Neural cell (in vitro differentiated cells): ENCODE data around the gene RTL9. TPM values are rescaled to one million over a fixed set of nuclear protein-coding genes. Genes with fewer than 3 reads are reported as not detected.

Source experiments
- H2AFZ ChIP-seq: fragments of 200-600, 300-800 bp; sonication (generic), shearing (Covaris generic); 2 replicates; pipeline ENCODE4 v1.6.0; 2014; ENCODE audit warnings: low read depth, mild to moderate bottlenecking, antibody characterized with exemption, low read length, moderate library complexity
- H3F3A ChIP-seq: fragments of 200-600 bp; shearing (Covaris generic); 2 replicates; pipeline ENCODE4 v1.6.1; 2016; ENCODE audit warnings: mild to moderate bottlenecking, moderate library complexity, mixed read lengths, antibody characterized with exemption, low read length; ENCODE audit not compliant: insufficient read depth, poor library complexity, severe bottlenecking
- H3K27ac ChIP-seq: fragments of 200-600, 300-800 bp; sonication (generic), shearing (Covaris generic); 2 replicates; pipeline ENCODE4 v1.5.1; 2014; ENCODE audit warnings: mild to moderate bottlenecking, low read length, moderate library complexity
- H3K27me3 ChIP-seq: fragments of 300-800, 200-600 bp; sonication (generic), shearing (Covaris generic); 2 replicates; pipeline ENCODE4 v1.6.0; 2014; ENCODE audit warnings: mild to moderate bottlenecking, low read depth, low read length, moderate library complexity; ENCODE audit not compliant: insufficient read depth
- H3K36me3 ChIP-seq: fragments of 300-800, 200-600 bp; sonication (generic), shearing (Covaris generic); 2 replicates; pipeline ENCODE4 v1.5.1; 2014; ENCODE audit warnings: mild to moderate bottlenecking, antibody characterized with exemption, low read length, moderate library complexity; ENCODE audit not compliant: insufficient read depth
- H3K4me2 ChIP-seq: fragments of 300-800, 200-600 bp; sonication (generic), shearing (Covaris generic); 2 replicates; pipeline ENCODE4 v1.6.0; 2014; ENCODE audit warnings: mild to moderate bottlenecking, low read length
- H3K4me3 ChIP-seq: fragments of 300-800, 200-600 bp; sonication (generic), shearing (Covaris generic); 2 replicates; pipeline ENCODE4 v1.5.1; 2014; ENCODE audit warnings: mild to moderate bottlenecking, low read length, moderate library complexity
- H3K79me2 ChIP-seq: fragments of 200-600 bp; shearing (Covaris generic); replicated peaks from 2 replicates; pipeline ENCODE4 v1.6.0; 2014; ENCODE audit warnings: mild to moderate bottlenecking, low read length, moderate library complexity; ENCODE audit not compliant: insufficient read depth
- H3K9ac ChIP-seq: fragments of 300-800, 200-600 bp; sonication (generic), shearing (Covaris generic); 2 replicates; pipeline ENCODE4 v1.6.1; 2016; ENCODE audit warnings: mild to moderate bottlenecking, low read length, mixed read lengths
- H3K9me2 ChIP-seq: fragments of 200-600 bp; shearing (Covaris generic); 2 replicates; pipeline ENCODE4 v1.6.1; 2016; ENCODE audit warnings: mild to moderate bottlenecking, low read length, mixed read lengths; ENCODE audit not compliant: insufficient read depth
- H3K9me3 ChIP-seq: fragments of 200-600, 300-800 bp; sonication (generic), shearing (Covaris generic); 2 replicates; pipeline ENCODE4 v1.6.1; 2016; ENCODE audit warnings: mild to moderate bottlenecking, mixed run types, low read length, moderate library complexity, mixed read lengths
- H4K20me1 ChIP-seq: fragments of 200-600 bp; shearing (Covaris generic); 2 replicates; pipeline ENCODE4 v1.6.1; 2016; ENCODE audit warnings: mild to moderate bottlenecking, mixed run types; ENCODE audit not compliant: insufficient read depth
- EP300 ChIP-seq: fragments of 450-650 bp; conservative IDR thresholded peaks from 2 replicates; pipeline ENCODE4 v1.6.1; 2014; ENCODE audit warnings: antibody characterized with exemption, mild to moderate bottlenecking, moderate library complexity; ENCODE audit not compliant: poor library complexity, severe bottlenecking
- EZH2 ChIP-seq: fragments of 200-600, 300-800 bp; shearing (Covaris generic), sonication (generic); IDR thresholded peaks from 2 replicates; pipeline ENCODE4 v1.6.1; 2014; ENCODE audit warnings: antibody characterized with exemption, low read length, borderline replicate concordance, mild to moderate bottlenecking; ENCODE audit not compliant: insufficient read depth, poor library complexity, severe bottlenecking
- MXI1 ChIP-seq: fragments of 450-650 bp; conservative IDR thresholded peaks from 2 replicates; pipeline ENCODE4 v1.6.1; 2014; ENCODE audit warnings: antibody characterized with exemption, mild to moderate bottlenecking; ENCODE audit not compliant: poor library complexity, severe bottlenecking
- POLR2AphosphoS5 ChIP-seq: IDR thresholded peaks from 2 replicates; pipeline ENCODE4 v1.6.1; 2012
- RAD21 ChIP-seq: fragments of 450-650 bp; conservative IDR thresholded peaks from 2 replicates; pipeline ENCODE4 v1.6.1; 2014; ENCODE audit warnings: antibody characterized with exemption, mild to moderate bottlenecking, moderate library complexity
- SMC3 ChIP-seq: fragments of 450-650 bp; conservative IDR thresholded peaks from 2 replicates; pipeline ENCODE4 v1.6.1; 2014; ENCODE audit warnings: antibody characterized with exemption, mild to moderate bottlenecking, moderate library complexity; ENCODE audit not compliant: poor library complexity
- TAF1 ChIP-seq: IDR thresholded peaks from 2 replicates; pipeline ENCODE4 v1.6.1; 2012; ENCODE audit warnings: low read depth
- polyA plus RNA-seq: library from polyadenylated mRNA; depleted of rRNA; stranded (reverse); fragments of >200 nt; gene quantifications from 2 replicates; pipeline ENCODE4 v1.2.3, GENCODE V29; 2014
- TF ChIP-seq, protein P1 (sequence below): IDR thresholded peaks from 2 replicates; pipeline ENCODE4 v1.6.1; 2012; ENCODE audit warnings: borderline replicate concordance
- TF ChIP-seq, protein P2 (sequence below): fragments of 450-650 bp; IDR thresholded peaks from 2 replicates; pipeline ENCODE4 v1.5.1; 2014; ENCODE audit warnings: antibody characterized with exemption, mild to moderate bottlenecking, moderate library complexity; ENCODE audit not compliant: poor library complexity, severe bottlenecking

Gene RTL9
- polyA plus RNA-seq, 1 donor from 2014 or later: 0.58 TPM

DNA sequence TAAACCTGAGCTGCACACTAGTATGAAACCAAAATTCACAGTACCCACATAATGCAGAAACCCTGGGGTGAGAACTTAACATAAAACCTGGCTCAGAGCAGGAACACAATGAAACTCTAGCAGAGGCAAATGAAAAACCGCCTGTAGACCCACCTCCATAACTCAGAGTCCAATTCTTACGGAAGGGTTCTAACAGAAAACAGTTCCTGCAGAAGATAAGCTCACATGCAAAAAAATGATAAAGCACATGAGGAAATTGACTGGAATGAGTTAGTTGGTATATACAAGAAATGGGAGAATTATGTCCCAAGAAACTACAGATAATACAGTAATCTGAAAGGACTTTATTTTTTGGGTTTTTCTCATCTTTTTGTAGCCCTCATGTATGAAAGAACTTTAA lies 14.7 kb downstream of the RTL9 start:
- Histone ChIP-seq H3K27ac (no peak overlapping the region), H3K9ac (no peak overlapping the region), H3F3A (no peaks in the 10 kb centered on the region), H3K4me2 (no peak overlapping the region), H3K9me2 (no peaks in the 10 kb centered on the region), H4K20me1 (no peaks in the 10 kb centered on the region), H2AFZ (no peak overlapping the region), H3K4me3 (no peak overlapping the region), H3K27me3 (no peaks in the 10 kb centered on the region), H3K36me3 (no peaks in the 10 kb centered on the region), H3K9me3 (no peaks in the 10 kb centered on the region), H3K79me2 (no peaks in the 10 kb centered on the region)
- no peak for TF ChIP-seq TAF1
- no peak for TF ChIP-seq MXI1
- TF ChIP-seq SMC3: no peak
- TF ChIP-seq POLR2AphosphoS5: no peak
- TF ChIP-seq RAD21: no peak
- TF ChIP-seq EP300: no peak
- no peak for TF ChIP-seq EZH2
- TF ChIP-seq, protein P1, sequence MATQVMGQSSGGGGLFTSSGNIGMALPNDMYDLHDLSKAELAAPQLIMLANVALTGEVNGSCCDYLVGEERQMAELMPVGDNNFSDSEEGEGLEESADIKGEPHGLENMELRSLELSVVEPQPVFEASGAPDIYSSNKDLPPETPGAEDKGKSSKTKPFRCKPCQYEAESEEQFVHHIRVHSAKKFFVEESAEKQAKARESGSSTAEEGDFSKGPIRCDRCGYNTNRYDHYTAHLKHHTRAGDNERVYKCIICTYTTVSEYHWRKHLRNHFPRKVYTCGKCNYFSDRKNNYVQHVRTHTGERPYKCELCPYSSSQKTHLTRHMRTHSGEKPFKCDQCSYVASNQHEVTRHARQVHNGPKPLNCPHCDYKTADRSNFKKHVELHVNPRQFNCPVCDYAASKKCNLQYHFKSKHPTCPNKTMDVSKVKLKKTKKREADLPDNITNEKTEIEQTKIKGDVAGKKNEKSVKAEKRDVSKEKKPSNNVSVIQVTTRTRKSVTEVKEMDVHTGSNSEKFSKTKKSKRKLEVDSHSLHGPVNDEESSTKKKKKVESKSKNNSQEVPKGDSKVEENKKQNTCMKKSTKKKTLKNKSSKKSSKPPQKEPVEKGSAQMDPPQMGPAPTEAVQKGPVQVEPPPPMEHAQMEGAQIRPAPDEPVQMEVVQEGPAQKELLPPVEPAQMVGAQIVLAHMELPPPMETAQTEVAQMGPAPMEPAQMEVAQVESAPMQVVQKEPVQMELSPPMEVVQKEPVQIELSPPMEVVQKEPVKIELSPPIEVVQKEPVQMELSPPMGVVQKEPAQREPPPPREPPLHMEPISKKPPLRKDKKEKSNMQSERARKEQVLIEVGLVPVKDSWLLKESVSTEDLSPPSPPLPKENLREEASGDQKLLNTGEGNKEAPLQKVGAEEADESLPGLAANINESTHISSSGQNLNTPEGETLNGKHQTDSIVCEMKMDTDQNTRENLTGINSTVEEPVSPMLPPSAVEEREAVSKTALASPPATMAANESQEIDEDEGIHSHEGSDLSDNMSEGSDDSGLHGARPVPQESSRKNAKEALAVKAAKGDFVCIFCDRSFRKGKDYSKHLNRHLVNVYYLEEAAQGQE: no peak
- TF ChIP-seq, protein P2, sequence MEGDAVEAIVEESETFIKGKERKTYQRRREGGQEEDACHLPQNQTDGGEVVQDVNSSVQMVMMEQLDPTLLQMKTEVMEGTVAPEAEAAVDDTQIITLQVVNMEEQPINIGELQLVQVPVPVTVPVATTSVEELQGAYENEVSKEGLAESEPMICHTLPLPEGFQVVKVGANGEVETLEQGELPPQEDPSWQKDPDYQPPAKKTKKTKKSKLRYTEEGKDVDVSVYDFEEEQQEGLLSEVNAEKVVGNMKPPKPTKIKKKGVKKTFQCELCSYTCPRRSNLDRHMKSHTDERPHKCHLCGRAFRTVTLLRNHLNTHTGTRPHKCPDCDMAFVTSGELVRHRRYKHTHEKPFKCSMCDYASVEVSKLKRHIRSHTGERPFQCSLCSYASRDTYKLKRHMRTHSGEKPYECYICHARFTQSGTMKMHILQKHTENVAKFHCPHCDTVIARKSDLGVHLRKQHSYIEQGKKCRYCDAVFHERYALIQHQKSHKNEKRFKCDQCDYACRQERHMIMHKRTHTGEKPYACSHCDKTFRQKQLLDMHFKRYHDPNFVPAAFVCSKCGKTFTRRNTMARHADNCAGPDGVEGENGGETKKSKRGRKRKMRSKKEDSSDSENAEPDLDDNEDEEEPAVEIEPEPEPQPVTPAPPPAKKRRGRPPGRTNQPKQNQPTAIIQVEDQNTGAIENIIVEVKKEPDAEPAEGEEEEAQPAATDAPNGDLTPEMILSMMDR: no peak

DNA sequence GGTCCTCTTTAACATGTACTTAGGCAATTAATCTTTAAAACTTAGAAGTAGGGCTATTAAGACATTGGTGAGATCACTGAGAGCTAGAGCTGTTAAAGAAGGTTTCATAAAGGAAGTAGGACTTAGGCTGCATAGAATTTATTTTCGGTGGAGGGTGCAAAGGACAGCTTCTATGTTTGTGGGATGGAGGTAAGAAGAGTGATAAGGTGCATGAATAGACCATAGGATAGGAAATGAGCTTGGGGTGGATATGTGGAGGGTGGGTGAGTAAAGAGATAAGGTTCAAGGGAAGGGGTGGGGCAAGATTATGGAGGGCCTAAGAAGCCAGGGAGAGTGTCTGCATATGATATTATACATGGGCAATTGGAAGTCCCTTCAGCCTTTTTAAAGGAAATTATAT lies 15.9 kb downstream of the RTL9 start:
- TF ChIP-seq SMC3 (no peak), MXI1 (no peak), EZH2 (no peak), RAD21 (no peak), EP300 (no peak), TAF1 (no peak), POLR2AphosphoS5 (no peak)
- TF ChIP-seq, protein P1: no peak
- TF ChIP-seq, protein P2: no peak
- Histone ChIP-seq H2AFZ (no peak overlapping the region), H3F3A (no peaks in the 10 kb centered on the region), H3K27me3 (no peaks in the 10 kb centered on the region), H3K4me2 (no peak overlapping the region), H3K36me3 (no peaks in the 10 kb centered on the region), H3K9me2 (no peaks in the 10 kb centered on the region), H3K27ac (no peak overlapping the region), H3K79me2 (no peaks in the 10 kb centered on the region), H3K4me3 (no peak overlapping the region), H4K20me1 (no peaks in the 10 kb centered on the region), H3K9ac (no peak overlapping the region), H3K9me3 (no peaks in the 10 kb centered on the region)
